H1 (cell line): ENCODE results near the gene MAML3. TPM values are rescaled to one million over a fixed set of nuclear protein-coding genes. Genes with fewer than 3 reads are reported as not detected.

Experiments
- BACH1 ChIP-seq: IDR thresholded peaks from 2 replicates; pipeline ENCODE4 v1.6.1; 2012; ENCODE audit warnings: low read length, improper control_type of control experiment
- BCL11A ChIP-seq, 2 experiments: IDR thresholded peaks; one replicate each; pipeline ENCODE4 v1.6.1; 2011; ENCODE audit warnings: low read depth in 2 of 2, low read length in 2 of 2, mild to moderate bottlenecking in 2 of 2
- HDAC2 ChIP-seq, 2 experiments: fragments of 300-600 bp in 1 of 2; sonication (generic) in 1 of 2; IDR thresholded peaks; 2 replicates each; pipeline ENCODE4 v1.6.1; 2011 to 2012; ENCODE audit warnings: low read depth in 2 of 2, low read length in 2 of 2, mild to moderate bottlenecking in 2 of 2, moderate library complexity in 2 of 2, borderline replicate concordance in 1 of 2, inconsistent platforms in 1 of 2
- JUND ChIP-seq: IDR thresholded peaks from 2 replicates; pipeline ENCODE4 v1.6.1; 2011; ENCODE audit warnings: mild to moderate bottlenecking, improper control_type of control experiment, low read length
- SIRT6 ChIP-seq: IDR thresholded peaks from one replicate; pipeline ENCODE4 v1.7.1; 2012; ENCODE audit warnings: low read length, inconsistent platforms
- polyA plus RNA-seq, 7 experiments: library from polyadenylated mRNA; depleted of rRNA in 3 of 7; stranded (reverse) in 5 of 7; unstranded in 2 of 7; fragments of >200 nt in 5 of 7; fragments of 200-250 nt in 2 of 7; gene quantifications; 1 replicate in 5 of 7; 2 replicates in 1 of 7; 4 replicates in 1 of 7; pipeline versions ENCODE4 v1.2.1 to v1.2.3, GENCODE V29; 2011 to 2013; ENCODE audit warnings: missing spikeins in 2 of 7, mixed read lengths in 2 of 7
- total RNA-seq: library from RNA; stranded (reverse); fragmentation: NEBNext Ultra II Directional; extraction: Animal tissue kit (Norgen Biotek cat#: 25700); gene quantifications from 2 replicates; pipeline ENCODE4 v1.2.1, GENCODE V29; 2021

MAML3 gene
- total and polyA plus RNA-seq, 2 of the 8 experiments (the other 6 are each of a cell fraction or from before 2014, with no cell fraction given): 2.1 to 5.7 TPM

- TF ChIP-seq BACH1 (no peak), SIRT6 (no peak), JUND (no peak), HDAC2 (IDR thresholded peaks at IDR 0.05; ENCODE audit: borderline replicate concordance in 1 of 2, low read depth in 2 of 2, low read length in 2 of 2) (no peak), BCL11A (IDR thresholded peaks at IDR 0.05; ENCODE audit: low read depth in 2 of 2, low read length in 2 of 2) (no peak)
These were observed 345.6 kb downstream of the MAML3 start (continued) for GRCh38 chr4:139808381-139808807.
